HUES48 (cell line): ENCODE results near the gene MRPL3.

Experiments used
- H3K27ac ChIP-seq: one replicate; pipeline ENCODE4 v1.7.0; 2013; ENCODE audit warnings: low read depth, low read length, inconsistent platforms
- H3K27me3 ChIP-seq: 2 replicates; pipeline ENCODE4 v1.6.1; 2013; ENCODE audit warnings: mild to moderate bottlenecking, low read length; ENCODE audit not compliant: control insufficient read depth, insufficient read depth
- H3K36me3 ChIP-seq: 2 replicates; pipeline ENCODE4 v1.6.1; 2013; ENCODE audit warnings: low read length; ENCODE audit not compliant: control insufficient read depth, insufficient read depth
- H3K4me1 ChIP-seq: 2 replicates; pipeline ENCODE4 v1.6.1; 2013; ENCODE audit warnings: mild to moderate bottlenecking, low read length; ENCODE audit not compliant: control insufficient read depth, insufficient read depth
- H3K4me3 ChIP-seq: 2 replicates; pipeline ENCODE4 v1.5.1; 2013; ENCODE audit warnings: mild to moderate bottlenecking, low read depth, low read length
- H3K9ac ChIP-seq: 2 replicates; pipeline ENCODE4 v1.6.1; 2013; ENCODE audit warnings: mild to moderate bottlenecking, low read depth, low read length, moderate library complexity
- H3K9me3 ChIP-seq: 2 replicates; pipeline ENCODE4 v1.6.1; 2013; ENCODE audit warnings: low read length; ENCODE audit not compliant: control insufficient read depth, insufficient read depth

The MRPL3 gene

DNA sequence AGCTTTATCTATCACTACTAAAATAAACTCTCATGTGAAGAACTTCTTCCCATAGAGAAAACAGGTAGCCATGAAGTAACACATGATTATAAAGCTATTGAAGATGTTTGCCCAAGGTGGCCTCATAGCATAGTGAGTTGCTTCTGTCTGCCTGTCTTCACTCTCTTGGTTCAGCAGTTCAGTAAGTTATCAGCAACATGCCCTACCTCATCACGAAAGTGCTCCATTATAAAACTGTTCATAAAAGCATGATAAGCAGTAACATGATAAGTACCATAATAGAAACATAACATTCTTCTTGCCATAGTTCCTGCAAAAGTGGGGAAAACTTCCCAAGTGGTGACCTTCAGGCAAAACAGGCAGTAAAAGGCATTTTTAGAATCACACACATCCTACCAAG lies 45.6 kb downstream of the MRPL3 start:
- H3K9me3 ChIP-seq, result no peaks in the 10 kb centered on the region
- H3K36me3 ChIP-seq, result peaks cover 19% of the 10 kb centered on the region

DNA sequence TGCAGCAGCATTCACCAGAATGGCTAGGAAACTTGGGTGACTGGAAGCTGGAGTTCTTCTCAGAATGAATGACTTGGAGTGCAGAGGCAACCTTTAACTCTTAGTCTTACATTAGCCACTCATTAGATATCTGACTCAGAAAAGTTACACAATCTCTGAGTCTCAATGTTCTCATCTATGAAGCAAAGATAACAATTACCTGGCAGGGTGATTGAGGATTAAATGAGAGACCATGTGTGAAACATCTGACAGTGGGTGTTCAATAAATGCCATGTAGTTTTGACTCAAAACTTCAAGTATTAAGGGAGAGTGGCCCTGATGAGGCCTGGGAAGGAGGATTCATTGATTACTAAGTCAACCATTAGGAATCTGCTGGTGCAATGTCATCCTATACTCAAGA lies 48.3 kb downstream of the MRPL3 start:
- no peaks in the 10 kb centered on the region for H3K27me3 ChIP-seq
- no peaks in the 10 kb centered on the region for H3K9me3 ChIP-seq
- H3K4me1 ChIP-seq, result no peaks in the 10 kb centered on the region

More for the DNA sequence above, 45.6 kb downstream of the MRPL3 start:
- no peak overlapping the region for H3K27ac ChIP-seq
- H3K4me1 ChIP-seq, result no peaks in the 10 kb centered on the region
- H3K27me3 ChIP-seq, result no peaks in the 10 kb centered on the region
- H3K4me3 ChIP-seq, result no peak overlapping the region
- H3K9ac ChIP-seq, result no peak overlapping the region

DNA sequence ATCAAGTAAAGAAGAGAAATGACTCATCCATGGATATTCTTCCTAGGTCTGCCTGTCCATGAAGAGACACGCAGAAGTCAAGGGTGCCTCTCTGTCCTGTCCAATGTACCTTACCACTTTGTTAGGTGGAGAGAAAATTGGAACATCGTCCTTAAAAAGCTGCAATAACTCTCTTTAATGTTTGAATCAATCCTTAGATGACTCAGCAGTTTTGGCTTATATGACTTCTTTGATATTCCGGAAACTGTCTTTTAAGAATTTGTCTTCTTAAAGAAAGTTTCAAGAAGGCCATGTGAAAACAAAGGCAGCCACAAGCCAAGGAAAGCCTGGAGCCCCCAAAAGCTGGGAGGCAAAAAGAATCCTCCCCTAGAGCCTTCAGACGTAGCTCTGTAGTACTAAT lies 49.2 kb downstream of the MRPL3 start:
- Histone ChIP-seq H3K4me1 (no peaks in the 10 kb centered on the region), H3K9ac (no peak overlapping the region), H3K27ac (no peak overlapping the region), H3K9me3 (no peaks in the 10 kb centered on the region), H3K4me3 (no peak overlapping the region), H3K27me3 (no peaks in the 10 kb centered on the region), H3K36me3 (no peaks in the 10 kb centered on the region)

More for the DNA sequence above, 48.3 kb downstream of the MRPL3 start:
- Histone ChIP-seq H3K27ac (no peak overlapping the region), H3K36me3 (peaks cover under 1% of the 10 kb centered on the region; the same call in 1 of the 2 replicates), H3K4me3 (no peak overlapping the region), H3K9ac (no peak overlapping the region)

DNA sequence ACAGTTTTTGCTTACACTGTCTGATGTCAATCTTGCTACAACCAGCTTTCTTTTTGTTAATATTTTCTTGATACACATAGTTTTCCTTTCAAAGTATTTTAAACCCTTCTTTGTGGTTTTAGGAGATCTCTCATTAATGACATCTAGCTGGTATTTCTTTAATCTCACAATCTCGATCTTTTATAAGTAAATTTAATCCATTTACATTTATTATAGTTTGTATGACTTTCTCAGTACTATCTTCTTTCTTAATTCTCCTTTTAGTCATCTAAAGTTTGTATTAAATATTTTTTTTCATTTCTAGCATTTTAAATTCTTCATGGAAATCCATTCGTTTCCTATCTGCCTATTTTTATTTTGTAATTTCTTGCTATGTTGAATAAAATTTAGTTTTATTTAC lies 55.4 kb downstream of the MRPL3 start:
- H3K36me3 ChIP-seq, result no peaks in the 10 kb centered on the region
- H3K27ac ChIP-seq, result no peak overlapping the region
- no peak overlapping the region for H3K9ac ChIP-seq
- H3K4me3 ChIP-seq, result no peak overlapping the region
- H3K4me1 ChIP-seq, result no peaks in the 10 kb centered on the region
- peaks cover 2% of the 10 kb centered on the region; the same call in 1 of the 2 replicates for H3K9me3 ChIP-seq
- H3K27me3 ChIP-seq, result no peaks in the 10 kb centered on the region

DNA sequence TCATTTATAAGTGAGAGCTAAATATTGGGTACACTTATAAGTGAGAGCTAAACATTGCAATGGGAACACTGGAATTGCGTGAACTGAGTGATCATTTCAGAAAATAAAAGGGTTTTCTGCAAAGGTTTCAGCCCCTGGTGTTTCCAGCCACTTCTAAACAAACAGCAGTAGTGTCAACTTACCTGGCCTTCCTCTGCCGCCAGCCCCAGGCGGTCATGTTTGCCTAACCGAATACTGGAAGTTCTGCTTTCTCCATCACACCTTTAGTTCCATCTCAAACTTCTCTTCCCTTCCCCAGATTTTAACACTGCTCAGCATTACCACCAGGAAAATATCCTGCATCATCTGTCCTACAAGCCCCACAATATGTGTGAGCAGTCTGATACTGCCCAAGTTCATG lies 58.6 kb downstream of the MRPL3 start:
- Histone ChIP-seq H3K4me1 (no peaks in the 10 kb centered on the region), H3K27ac (no peak overlapping the region)

DNA sequence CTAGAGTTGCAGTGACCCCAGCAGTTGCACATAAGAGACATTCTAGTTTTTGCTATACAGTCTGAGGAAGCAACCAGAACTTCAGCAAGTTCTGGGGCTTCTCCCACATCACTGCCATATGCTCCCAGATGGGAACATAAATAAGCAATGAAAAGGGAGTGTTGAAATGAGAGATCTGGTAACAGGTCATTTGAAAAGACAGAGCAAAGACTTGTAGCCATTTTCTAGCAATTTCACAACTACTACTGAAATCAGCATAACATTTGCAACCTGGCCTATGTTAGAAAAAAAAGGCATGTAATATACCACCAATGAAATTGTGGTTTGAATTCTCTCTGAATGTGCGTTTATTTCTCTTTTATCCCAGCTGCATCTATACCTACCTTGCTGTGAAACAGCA lies 63.7 kb downstream of the MRPL3 start:
- Histone ChIP-seq H3K4me1 (no peaks in the 10 kb centered on the region), H3K36me3 (no peaks in the 10 kb centered on the region), H3K27me3 (no peaks in the 10 kb centered on the region), H3K9ac (no peak overlapping the region), H3K9me3 (no peaks in the 10 kb centered on the region), H3K27ac (no peak overlapping the region), H3K4me3 (no peak overlapping the region)

More for the DNA sequence above, 58.6 kb downstream of the MRPL3 start:
- no peaks in the 10 kb centered on the region for H3K27me3 ChIP-seq
- H3K9ac ChIP-seq, result no peak overlapping the region
- no peaks in the 10 kb centered on the region for H3K36me3 ChIP-seq
- no peak overlapping the region for H3K4me3 ChIP-seq
- H3K9me3 ChIP-seq, result peaks cover 2% of the 10 kb centered on the region; the same call in 1 of the 2 replicates

DNA sequence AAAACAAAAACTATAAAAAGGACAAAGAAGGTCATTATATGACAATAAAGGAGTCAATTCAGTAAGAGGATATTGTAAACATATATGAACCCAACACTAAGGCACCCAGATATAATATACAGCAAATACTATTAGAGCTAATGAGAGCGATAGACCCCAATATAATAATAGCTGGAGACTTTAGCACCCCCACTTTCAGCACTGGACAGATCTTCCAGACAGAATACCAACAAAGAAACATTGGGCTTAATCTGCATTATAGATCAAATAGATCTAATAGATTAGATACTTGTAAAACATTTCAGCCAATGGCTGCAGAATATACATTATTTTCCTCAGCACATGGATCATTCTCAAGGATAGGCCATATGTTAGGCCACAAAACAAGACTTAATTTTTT lies 67.8 kb downstream of the MRPL3 start:
- no peak overlapping the region for H3K4me3 ChIP-seq
- H3K4me1 ChIP-seq, result no peaks in the 10 kb centered on the region
- H3K9me3 ChIP-seq, result no peaks in the 10 kb centered on the region

DNA sequence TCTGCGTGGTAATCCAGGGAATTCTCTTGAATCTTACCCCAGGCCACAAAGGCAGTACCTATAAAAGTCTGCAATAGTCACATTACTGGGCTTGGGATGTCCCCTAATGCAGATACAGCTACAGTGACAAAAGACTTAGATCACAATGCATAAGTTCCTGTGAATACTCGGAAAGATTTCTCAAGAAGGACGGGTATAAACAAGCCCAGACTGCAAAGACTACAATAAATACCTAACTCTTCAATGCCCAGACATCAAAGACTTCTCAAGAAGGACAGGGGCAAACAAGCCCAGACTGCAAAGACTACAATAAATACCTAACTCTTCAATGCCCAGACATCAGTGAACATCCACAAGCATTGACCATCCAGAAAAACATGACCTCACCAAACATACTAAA lies 70.3 kb downstream of the MRPL3 start:
- no peak overlapping the region for H3K27ac ChIP-seq
- H3K36me3 ChIP-seq, result no peaks in the 10 kb centered on the region
- no peak overlapping the region for H3K9ac ChIP-seq
- no peak overlapping the region for H3K4me3 ChIP-seq
- no peaks in the 10 kb centered on the region for H3K9me3 ChIP-seq
- H3K27me3 ChIP-seq, result no peaks in the 10 kb centered on the region
- peaks cover 3% of the 10 kb centered on the region for H3K4me1 ChIP-seq

More for the DNA sequence above, 67.8 kb downstream of the MRPL3 start:
- Histone ChIP-seq H3K36me3 (no peaks in the 10 kb centered on the region), H3K9ac (no peak overlapping the region), H3K27me3 (no peaks in the 10 kb centered on the region), H3K27ac (no peak overlapping the region)

DNA sequence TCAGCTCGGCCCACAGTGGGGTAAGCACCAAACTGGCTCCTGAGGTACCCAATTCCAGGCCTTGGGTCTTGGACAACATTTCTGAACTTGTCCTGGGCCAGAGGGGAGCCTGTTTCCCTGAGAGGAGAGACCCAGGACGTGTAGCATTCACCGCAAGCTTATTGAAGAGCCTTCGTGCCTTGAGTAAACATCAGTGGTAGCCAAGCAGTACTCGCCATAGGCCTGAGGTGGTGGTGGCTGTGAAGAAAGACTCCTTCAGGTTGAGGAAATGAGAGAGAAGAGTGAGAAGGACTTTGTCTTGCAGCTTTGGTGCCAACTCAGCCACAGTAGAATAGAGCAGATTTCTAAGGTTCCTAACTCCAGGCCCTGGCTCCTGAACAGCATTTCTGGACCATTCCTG lies 71.0 kb downstream of the MRPL3 start:
- peaks cover 8% of the 10 kb centered on the region for H3K4me1 ChIP-seq
- H3K9ac ChIP-seq, result no peak overlapping the region
- no peaks in the 10 kb centered on the region for H3K27me3 ChIP-seq
- no peaks in the 10 kb centered on the region for H3K36me3 ChIP-seq
- H3K27ac ChIP-seq, result no peak overlapping the region
- no peak overlapping the region for H3K4me3 ChIP-seq
- H3K9me3 ChIP-seq, result no peaks in the 10 kb centered on the region

DNA sequence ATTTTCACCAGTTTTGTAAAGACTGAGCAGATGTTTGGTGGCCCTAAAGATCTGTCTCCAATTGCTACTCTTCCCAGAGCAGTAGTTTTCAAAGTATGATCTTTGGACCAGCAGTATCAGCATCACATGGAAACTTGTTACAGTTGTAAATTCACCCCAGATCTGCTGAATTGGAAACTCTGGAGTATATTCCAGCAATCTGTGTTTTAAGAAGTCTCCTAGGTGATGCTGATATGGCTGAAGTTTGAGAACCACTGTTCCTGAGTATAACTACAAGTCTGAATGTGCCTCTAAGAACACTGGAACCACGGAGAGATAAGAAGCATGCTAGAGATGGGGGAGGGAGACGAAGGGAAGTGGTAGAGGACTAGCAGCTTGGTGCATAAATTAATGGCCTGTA lies 75.5 kb downstream of the MRPL3 start:
- H3K9me3 ChIP-seq, result no peaks in the 10 kb centered on the region
- no peak overlapping the region for H3K27ac ChIP-seq
- H3K27me3 ChIP-seq, result no peaks in the 10 kb centered on the region
- H3K9ac ChIP-seq, result no peak overlapping the region
- H3K36me3 ChIP-seq, result no peaks in the 10 kb centered on the region
- peaks cover 8% of the 10 kb centered on the region for H3K4me1 ChIP-seq
- no peak overlapping the region for H3K4me3 ChIP-seq

DNA sequence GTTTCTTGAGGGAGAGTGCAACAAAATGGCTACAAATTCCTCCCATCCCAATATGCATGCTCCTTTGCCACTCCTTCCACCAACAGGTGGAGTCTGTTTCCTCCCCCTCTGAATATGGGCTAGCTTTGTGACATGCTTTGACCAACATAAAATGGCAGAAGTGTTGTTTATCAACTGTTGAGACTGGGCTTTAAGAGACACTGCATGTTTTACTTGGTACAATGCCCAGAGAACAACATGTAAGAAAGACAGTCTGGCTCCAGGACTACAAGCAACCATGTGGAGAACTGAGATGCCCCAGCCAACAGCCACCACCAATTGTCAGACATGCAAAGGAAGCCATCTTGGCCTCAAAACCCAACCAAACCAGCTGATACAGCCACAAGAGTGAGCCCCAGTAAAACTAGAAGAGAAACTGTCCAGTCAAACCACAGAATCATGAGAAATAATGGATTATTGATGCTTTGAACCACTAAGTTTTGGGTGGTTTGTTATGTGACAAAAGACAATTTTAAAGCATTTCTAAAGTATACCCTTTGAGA lies 80.7 kb downstream of the MRPL3 start:
- Histone ChIP-seq H3K27me3 (no peaks in the 10 kb centered on the region), H3K4me3 (no peak overlapping the region), H3K9ac (no peak overlapping the region), H3K27ac (no peak overlapping the region), H3K4me1 (peaks cover 1% of the 10 kb centered on the region; the same call in 1 of the 2 replicates), H3K36me3 (no peaks in the 10 kb centered on the region), H3K9me3 (no peaks in the 10 kb centered on the region)
